ENCODE results near the gene MRE11. TPM values are rescaled to one million over a fixed set of nuclear protein-coding genes. Genes with fewer than 3 reads are reported as not detected.
"Not testable (repeated sequence)": the region's sequence is repeated elsewhere in the genome, so short reads cannot be mapped to it uniquely, and the experiment has no call there.

MRE11 gene
- total RNA-seq, 1 experiment from 2014 or later = 40.7 TPM

DNA sequence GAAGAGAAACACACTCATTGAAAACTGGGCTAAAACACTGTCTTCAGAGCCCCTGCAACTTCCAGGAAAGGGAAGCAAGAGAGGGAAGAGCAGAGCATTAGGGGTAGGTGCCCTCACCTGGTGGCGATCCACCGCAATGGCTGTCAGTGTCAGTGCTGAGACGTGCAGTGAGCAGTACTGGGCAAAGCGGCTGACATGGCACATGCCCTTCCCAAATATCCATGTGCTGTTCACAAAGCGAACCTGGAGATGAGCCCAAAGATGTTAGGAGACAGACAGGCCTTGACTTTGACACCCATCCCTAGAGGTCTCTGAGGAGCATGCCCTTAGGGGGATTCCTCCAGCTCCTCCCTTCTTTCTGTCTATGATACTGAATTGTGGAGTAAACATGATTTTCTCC, 97.4 kb downstream of the MRE11 start:
- Histone ChIP-seq H2BK120ac (ENCODE audit: low read depth, low read length, poor library complexity, severe bottlenecking) (no peak overlapping the region), H3K18ac (ENCODE audit: insufficient read length, low read depth, low read length) (no peak overlapping the region), H3K27ac (ENCODE audit: insufficient read length, low read depth, low read length) (no peak overlapping the region), H4K20me1 (ENCODE audit: control insufficient read depth, insufficient read depth, insufficient read length) (no peaks in the 10 kb centered on the region), H2BK20ac (ENCODE audit: low read depth, low read length, poor library complexity, severe bottlenecking) (no peak overlapping the region), H3K9me3 (ENCODE audit: control insufficient read depth, low read depth, low read length) (no peaks in the 10 kb centered on the region), H3K9ac (ENCODE audit: extremely low read depth, insufficient read length, low read length) (no peak overlapping the region), H4K8ac (replicated peaks; ENCODE audit: insufficient read length, low read depth, low read length) (no peak overlapping the region), H3K23me2 (ENCODE audit: insufficient read length, low read depth, low read length, poor library complexity, severe bottlenecking) (no peaks in the 10 kb centered on the region), H3K4ac (ENCODE audit: low read depth, low read length) (no peak overlapping the region), H3K79me1 (ENCODE audit: insufficient read depth, low read depth, low read length, poor library complexity, severe bottlenecking) (no peaks in the 10 kb centered on the region), H3K23ac (ENCODE audit: insufficient read length, low read depth, low read length) (no peak overlapping the region), H3T11ph (ENCODE audit: low read length) (no peak overlapping the region), H2AK5ac (ENCODE audit: insufficient read length, low read length) (no peak overlapping the region), H3K27me3 (ENCODE audit: insufficient read depth, low read length) (peaks cover 16% of the 10 kb centered on the region; the same call in 1 of the 2 replicates), H4K91ac (ENCODE audit: insufficient read length, low read depth, low read length) (no peak overlapping the region), H3K14ac (ENCODE audit: insufficient read depth, low read length) (no peak overlapping the region), H3K56ac (ENCODE audit: insufficient read length, low read depth, low read length) (no peak overlapping the region), H2AFZ (ENCODE audit: low read length) (no peak overlapping the region), H3K4me1 (ENCODE audit: insufficient read depth, low read length) (no peaks in the 10 kb centered on the region), H2BK15ac (ENCODE audit: low read depth, low read length) (no peak overlapping the region), H2BK5ac (ENCODE audit: insufficient read length, low read length) (no peak overlapping the region), H3K79me2 (ENCODE audit: insufficient read depth, low read length) (no peaks in the 10 kb centered on the region), H2BK12ac (ENCODE audit: insufficient read length, low read depth, low read length) (no peak overlapping the region), H3K4me2 (ENCODE audit: insufficient read depth, insufficient read length, low read length) (no peak overlapping the region), H4K5ac (ENCODE audit: insufficient read length, low read depth, low read length) (no peak overlapping the region)
- H3K9me3 Mint-ChIP-seq = peaks cover 0 to 2% of the 10 kb centered on the region in 2 experiments; a peak in 2 of 5 replicates
- DNase-seq = no peak
- WGBS (ENCODE audit: extremely low coverage, insufficient read length, low lambda C conversion rate) = no CpG with 5 or more reads among the region's 5 CpGs
- H3K36me3 Mint-ChIP-seq (ENCODE audit: insufficient read depth in 1 of 3, low read depth in 3 of 3) = no peaks in the 10 kb centered on the region
- peaks cover 6% of the 10 kb centered on the region in 2 experiments for H3K4me1 Mint-ChIP-seq
- TF ChIP-seq, protein P1, sequence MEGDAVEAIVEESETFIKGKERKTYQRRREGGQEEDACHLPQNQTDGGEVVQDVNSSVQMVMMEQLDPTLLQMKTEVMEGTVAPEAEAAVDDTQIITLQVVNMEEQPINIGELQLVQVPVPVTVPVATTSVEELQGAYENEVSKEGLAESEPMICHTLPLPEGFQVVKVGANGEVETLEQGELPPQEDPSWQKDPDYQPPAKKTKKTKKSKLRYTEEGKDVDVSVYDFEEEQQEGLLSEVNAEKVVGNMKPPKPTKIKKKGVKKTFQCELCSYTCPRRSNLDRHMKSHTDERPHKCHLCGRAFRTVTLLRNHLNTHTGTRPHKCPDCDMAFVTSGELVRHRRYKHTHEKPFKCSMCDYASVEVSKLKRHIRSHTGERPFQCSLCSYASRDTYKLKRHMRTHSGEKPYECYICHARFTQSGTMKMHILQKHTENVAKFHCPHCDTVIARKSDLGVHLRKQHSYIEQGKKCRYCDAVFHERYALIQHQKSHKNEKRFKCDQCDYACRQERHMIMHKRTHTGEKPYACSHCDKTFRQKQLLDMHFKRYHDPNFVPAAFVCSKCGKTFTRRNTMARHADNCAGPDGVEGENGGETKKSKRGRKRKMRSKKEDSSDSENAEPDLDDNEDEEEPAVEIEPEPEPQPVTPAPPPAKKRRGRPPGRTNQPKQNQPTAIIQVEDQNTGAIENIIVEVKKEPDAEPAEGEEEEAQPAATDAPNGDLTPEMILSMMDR (conservative IDR thresholded peaks at IDR 0.05) = no peak
- no peak overlapping the region for H3K4me3 Mint-ChIP-seq
- H3K27me3 Mint-ChIP-seq (ENCODE audit: low read depth) = peaks cover 45% of the 10 kb centered on the region
- H3K27ac Mint-ChIP-seq = no peak overlapping the region

DNA sequence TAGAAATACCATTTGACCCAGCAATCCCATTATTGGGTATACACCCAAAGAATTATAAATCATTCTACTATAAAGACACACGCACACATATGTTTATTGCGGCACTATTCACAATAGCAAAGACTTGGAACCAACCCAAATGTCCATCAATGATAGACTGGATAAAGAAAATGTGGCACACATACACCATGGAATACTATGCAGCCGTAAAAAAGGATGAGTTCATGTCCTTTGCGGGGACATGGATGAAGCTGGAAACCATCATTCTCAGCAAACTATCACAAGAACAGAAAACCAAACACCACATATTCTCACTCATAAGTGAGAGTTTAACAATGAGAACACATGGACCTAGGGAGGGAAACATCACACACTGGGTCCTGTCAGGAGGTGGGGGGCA, 101.7 kb downstream of the MRE11 start:
- H3K27me3 Mint-ChIP-seq (ENCODE audit: low read depth) = peaks cover 13% of the 10 kb centered on the region
- H3K79me1 ChIP-seq (ENCODE audit: insufficient read depth, low read depth, low read length, poor library complexity, severe bottlenecking); H3K4me1 ChIP-seq (ENCODE audit: insufficient read depth, low read length); H2BK5ac ChIP-seq (ENCODE audit: insufficient read length, low read length); H3K9ac ChIP-seq (ENCODE audit: extremely low read depth, insufficient read length, low read length); H4K5ac ChIP-seq (ENCODE audit: insufficient read length, low read depth, low read length); H3K4me2 ChIP-seq (ENCODE audit: insufficient read depth, insufficient read length, low read length); H3K4ac ChIP-seq (ENCODE audit: low read depth, low read length); H4K20me1 ChIP-seq (ENCODE audit: control insufficient read depth, insufficient read depth, insufficient read length); DNase-seq; H2BK120ac ChIP-seq (ENCODE audit: low read depth, low read length, poor library complexity, severe bottlenecking); H2BK15ac ChIP-seq (ENCODE audit: low read depth, low read length); H3K27me3 ChIP-seq (ENCODE audit: insufficient read depth, low read length); H4K8ac ChIP-seq (replicated peaks; ENCODE audit: insufficient read length, low read depth, low read length); H3K36me3 Mint-ChIP-seq (ENCODE audit: insufficient read depth in 1 of 3, low read depth in 3 of 3); H2BK12ac ChIP-seq (ENCODE audit: insufficient read length, low read depth, low read length); H2AK5ac ChIP-seq (ENCODE audit: insufficient read length, low read length); H3K56ac ChIP-seq (ENCODE audit: insufficient read length, low read depth, low read length); H3K23me2 ChIP-seq (ENCODE audit: insufficient read length, low read depth, low read length, poor library complexity, severe bottlenecking); H3K79me2 ChIP-seq (ENCODE audit: insufficient read depth, low read length); H3K4me3 Mint-ChIP-seq; H3K27ac Mint-ChIP-seq; H3K14ac ChIP-seq (ENCODE audit: insufficient read depth, low read length); H3K9me3 ChIP-seq (ENCODE audit: control insufficient read depth, low read depth, low read length); H3K27ac ChIP-seq (ENCODE audit: insufficient read length, low read depth, low read length); H3K23ac ChIP-seq (ENCODE audit: insufficient read length, low read depth, low read length); H3T11ph ChIP-seq (ENCODE audit: low read length); H4K91ac ChIP-seq (ENCODE audit: insufficient read length, low read depth, low read length); H2BK20ac ChIP-seq (ENCODE audit: low read depth, low read length, poor library complexity, severe bottlenecking); H2AFZ ChIP-seq (ENCODE audit: low read length); H3K18ac ChIP-seq (ENCODE audit: insufficient read length, low read depth, low read length); H3K4me1 Mint-ChIP-seq; H3K9me3 Mint-ChIP-seq: not testable (repeated sequence)
- no CpG with 5 or more reads among the region's 4 CpGs for WGBS (ENCODE audit: extremely low coverage, insufficient read length, low lambda C conversion rate)

Measured in H9 (cell line).